OCI-LY3 (cell line): ENCODE data around the gene CYP26B1.

Experiments used
- CTCF ChIP-seq: fragments of 200-600, 300-600 bp; sonication (generic); IDR thresholded peaks from 2 replicates; pipeline ENCODE4 v1.5.1; 2014; ENCODE audit warnings: antibody characterized with exemption, low read length, low read depth
- EZH2phosphoT487 ChIP-seq: fragments of 200-600 bp; shearing (Covaris generic); IDR thresholded peaks from 2 replicates; pipeline ENCODE4 v1.6.1; 2018; ENCODE audit warnings: antibody characterized with exemption, mixed run types, low read depth

GRCh38 chr2:72147303-72147971 is at the start of gene CYP26B1:
- no peak for TF ChIP-seq CTCF
- no peak for TF ChIP-seq EZH2phosphoT487
